Right renal pelvis (tissue), 4 donors: ENCODE data around the gene DNAH14. TPM values are rescaled to one million over a fixed set of nuclear protein-coding genes. Genes with fewer than 3 reads are reported as not detected.
"Not testable (repeated sequence)": the region's sequence is repeated elsewhere in the genome, so short reads cannot be mapped to it uniquely, and the experiment has no call there.

Experiments used
- DNase-seq, 4 donors: peaks; one replicate each; pipeline ENCODE4 v3.0.0-alpha.2; 2013; ENCODE audit warnings: low read depth in 4 of 4, low spot score in 3 of 4, missing footprints in 1 of 4
- polyA plus RNA-seq, 4 donors: library from polyadenylated mRNA; unstranded; fragments of 120-200 nt; gene quantifications; one replicate each; pipeline ENCODE4 v1.2.1, GENCODE V29; 2013; ENCODE audit not compliant: insufficient read length in 4 of 4

DNAH14 gene
- polyA plus RNA-seq, 4 donors = 14.4 to 18.6 (median 15.8) TPM

DNA sequence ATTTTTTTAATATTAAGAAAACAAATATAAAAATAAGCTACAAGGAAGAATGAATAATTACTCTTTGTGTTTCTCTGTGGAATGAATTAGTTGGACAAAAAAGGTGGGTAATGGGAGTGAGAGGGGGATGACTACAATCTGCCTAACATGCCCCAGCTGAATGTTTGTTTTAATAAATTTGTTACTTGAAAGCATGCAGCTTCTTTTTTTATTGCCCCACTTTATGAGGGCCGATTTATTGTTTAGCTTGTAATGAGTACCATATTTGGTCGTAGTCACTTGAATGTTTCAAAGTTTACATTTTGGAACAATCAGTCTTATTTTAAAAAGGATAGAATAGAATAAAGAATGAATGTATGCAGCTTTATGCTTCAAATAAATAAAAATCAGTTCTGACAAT, 301.0 kb downstream of the DNAH14 start:
- DNase-seq = peak in 1 of 4 donors; percentile 4

DNA sequence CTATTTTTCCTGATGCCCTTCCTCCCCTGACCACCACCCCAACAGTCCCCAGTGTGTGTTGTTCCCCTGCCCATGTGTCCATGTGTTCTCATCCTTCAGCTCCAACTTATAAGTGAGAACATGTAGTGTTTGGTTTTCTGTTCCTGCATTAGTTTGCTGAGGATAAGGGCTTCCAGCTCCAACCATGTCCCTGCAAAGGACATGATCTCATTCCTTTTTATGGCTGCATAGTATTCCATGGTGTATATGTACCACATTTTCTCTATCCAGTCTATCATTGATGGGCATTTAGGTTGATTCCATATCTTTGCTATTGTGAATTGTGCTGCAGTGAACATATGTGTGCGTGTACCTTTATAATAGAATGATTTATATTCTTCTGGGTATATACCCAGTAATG, 303.5 kb downstream of the DNAH14 start:
- DNase-seq = not testable (repeated sequence)

DNA sequence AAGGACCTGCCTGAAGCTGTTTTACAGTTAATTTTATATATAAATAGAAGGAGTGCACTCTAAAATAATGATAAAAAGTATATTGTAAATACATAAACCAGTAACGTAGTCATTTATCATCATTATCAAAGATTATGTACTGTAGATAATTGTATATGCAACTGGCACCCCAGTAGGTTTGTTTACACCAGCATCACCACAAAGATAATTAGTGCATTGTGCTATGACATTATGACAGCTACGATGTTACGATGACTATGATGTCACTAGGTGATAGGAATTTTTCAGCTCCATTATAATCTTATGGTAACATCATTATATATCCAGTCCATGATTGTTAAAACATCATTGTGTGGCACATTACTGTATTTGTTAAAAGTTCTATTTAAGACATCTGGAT, 313.1 kb downstream of the DNAH14 start:
- DNase-seq = no peak

DNA sequence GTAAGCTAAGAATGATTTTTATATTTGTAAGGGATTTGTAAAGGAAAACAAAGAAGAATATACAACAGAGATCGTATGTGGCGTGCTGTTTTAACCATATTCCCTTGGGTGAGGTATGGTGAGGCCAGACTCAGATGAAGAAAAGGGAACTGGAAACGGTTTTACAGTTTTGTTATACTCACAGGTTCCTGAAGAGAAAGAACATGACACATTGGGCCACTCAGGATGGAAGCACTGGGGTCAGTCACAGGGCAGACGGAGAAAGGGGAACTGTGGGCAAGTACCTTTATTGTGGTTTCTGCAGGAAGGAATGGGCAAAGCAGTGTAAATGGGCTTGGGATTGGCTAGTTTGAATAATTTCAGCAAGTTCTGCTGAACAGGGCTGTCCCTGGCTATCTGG, 321.0 kb downstream of the DNAH14 start:
- DNase-seq = no peak

DNA sequence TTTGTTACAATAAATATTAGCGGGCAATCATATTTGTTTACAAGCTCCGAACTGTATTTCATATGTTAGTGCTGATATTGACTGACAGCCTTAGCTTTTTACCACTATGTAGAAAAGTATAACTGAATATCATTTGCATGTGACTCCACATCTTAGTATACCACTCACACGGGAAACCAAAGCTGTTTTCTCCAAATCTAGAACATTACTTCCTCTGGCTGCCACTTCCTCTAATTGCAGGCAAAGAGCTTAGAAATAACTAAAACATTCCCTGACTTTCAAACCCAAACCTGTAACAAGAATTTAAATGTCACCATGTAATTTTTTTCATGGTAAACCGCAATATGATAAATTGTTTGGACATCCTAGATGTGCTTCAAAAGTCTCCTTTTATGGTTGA, 323.7 kb downstream of the DNAH14 start:
- DNase-seq = no peak

DNA sequence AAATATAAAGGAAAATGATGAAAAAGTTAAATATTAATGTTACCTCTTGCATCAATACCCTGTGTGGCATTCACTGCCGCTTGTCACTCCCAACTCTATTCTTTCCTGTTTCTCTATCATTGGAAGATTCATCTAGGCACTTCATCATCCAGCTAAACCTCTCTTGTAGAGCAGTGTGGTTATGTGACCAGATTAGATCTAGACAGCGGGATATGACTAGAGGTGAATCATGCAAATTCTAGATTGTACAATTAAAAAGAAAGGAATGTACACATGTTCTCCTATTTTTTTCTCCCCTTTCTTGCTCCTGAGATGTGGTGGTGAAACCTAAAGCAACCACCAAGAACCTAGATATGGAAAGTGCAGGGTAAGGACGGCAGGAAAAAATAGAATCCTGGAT, 324.3 kb downstream of the DNAH14 start:
- no peak for DNase-seq

DNA sequence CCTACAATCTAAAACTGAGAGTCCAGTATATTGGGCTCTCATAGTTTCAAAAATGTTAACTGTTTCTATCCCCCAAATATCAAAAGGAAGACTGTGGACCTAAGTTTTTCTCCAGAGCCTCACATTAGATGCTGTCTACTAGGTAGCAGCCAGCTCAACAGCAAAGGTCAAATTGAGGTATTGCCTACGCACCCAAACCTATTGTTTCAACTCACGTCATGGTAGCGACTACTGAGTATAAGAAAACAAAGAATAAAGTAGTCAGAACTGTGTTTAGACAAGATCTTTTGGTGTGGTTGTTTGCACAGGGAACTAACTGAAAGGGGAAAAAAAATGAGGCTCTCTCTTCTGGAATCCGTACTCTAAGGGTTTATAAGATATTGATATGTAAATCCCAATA, 325.2 kb downstream of the DNAH14 start:
- DNase-seq = no peak

DNA sequence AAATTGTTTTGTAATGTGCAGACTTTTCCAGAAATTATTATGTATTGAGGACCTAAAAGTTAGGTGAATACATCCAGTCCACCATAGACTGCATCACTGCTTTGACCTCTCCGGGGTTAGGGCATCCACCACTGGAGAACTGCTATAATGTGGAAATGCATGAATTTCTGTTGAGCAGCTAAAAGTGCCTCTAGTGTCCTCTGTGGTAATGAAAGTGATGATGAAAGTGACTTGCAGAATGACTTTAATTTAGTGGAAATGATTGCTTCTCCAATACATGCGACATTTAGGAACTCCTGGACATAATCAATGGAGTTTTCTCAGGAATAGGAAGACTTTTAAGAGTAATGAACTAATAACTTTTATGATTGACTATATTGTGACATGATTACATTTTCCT, 327.6 kb downstream of the DNAH14 start:
- DNase-seq = no peak

DNA sequence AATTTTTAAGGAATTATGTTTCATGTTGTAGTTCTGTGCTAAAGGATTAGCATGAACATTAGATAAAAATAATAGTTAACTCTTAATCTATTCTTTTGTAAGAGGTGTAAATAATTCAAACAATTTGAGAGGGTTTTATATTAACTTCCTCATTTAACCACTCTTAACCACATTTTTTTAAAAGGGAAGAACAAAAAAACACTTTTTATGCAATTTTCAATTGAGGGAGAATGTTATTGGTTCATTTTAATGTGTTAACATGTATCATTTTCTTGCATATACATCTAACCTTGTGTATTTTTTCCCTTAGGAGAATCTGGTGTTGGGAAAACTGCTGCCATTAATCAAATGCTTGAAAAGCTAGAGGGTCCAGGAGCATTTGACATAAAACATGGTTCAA, 329.3 kb downstream of the DNAH14 start:
- no peak for DNase-seq

DNA sequence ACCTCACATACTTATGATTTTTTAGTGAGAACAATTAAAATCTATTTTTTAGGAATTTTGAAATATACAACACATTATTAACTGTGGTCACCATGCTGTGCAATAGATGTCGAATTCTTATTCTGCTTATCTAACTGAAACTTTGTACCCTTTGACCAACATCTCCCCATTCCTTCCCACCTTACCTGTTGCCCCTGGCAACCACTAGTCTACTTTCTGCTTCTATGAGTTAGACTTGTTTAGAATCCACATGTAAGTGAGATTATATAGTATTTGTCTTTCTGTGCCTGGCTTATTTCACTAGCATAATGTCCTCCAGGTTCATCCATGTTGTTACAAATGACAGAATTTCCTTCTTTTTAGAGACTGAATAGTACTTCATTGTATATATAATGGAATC, 330.1 kb downstream of the DNAH14 start:
- no peak for DNase-seq

DNA sequence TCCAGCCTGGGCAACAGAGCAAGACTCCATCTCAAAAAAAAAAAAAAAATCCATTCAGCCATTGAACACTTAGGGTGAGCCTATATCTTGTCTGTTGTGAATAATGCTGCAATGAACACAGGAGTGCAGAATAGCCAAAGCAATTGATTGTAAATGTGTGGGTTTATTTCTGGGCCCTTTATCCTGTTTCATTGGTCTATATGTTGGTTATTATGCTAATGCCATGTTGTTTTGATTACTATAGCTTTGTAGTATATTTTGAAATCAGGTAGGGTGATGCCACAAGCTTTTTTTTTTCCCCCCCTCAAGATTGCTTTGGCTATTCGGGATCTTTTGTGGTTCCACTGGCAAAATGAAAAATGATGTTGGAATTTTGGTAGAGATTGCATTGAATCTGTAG, 330.8 kb downstream of the DNAH14 start:
- DNase-seq = no peak

DNA sequence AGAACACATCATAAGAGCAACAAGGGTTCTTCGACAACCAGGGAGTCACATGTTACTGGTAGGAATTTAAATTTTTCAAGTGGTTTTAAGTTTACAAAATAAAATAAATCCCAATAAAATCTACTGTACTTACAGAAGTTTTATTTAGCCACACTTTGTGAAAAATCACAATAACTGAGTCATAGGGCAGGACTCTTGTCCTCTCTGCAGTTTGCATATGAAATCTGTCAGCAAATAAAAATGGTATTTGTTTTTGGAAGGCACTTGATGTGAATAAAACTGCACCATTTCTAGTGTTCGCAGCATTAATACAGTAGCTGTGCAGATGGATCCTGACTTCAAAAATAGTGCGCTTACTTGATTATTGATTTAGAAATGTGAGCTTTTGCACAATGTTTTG, 348.0 kb downstream of the DNAH14 start:
- no peak for DNase-seq

DNA sequence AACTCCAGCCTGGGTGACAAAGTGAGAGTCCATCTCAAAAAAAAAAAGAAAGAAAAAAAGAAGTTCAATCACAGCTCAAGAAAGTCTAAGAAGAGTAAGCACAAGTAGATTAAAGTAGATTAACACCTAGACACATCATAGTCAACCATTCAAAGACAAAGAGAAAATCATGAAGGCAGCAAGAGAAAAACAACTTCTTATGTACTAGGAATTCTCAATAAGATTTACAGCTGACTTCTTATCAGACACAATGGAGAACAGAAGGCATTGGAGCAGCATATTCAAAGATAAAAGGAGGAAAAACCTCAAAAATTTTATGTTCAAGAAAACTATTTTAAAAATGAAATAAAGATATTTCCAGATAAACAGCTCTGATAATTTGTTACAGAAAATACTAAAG, 351.1 kb downstream of the DNAH14 start:
- no peak for DNase-seq

DNA sequence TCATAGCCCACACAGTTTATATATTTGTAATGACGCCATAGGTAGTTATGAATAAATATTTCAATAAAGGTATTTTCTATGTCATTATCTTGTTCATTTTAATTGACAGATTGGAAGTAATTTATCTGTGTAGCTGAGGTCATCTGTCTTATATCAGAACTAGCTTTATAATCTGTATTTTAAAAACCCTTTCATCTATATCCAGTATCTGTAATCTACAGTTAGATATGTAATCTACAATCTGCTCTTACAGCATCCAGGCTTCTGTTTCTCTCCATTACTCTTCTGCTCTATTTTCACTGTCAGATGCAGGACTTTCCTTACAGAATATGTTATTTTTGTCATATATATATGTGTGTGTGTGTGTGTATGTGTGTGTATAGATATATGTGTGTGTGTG, 360.8 kb downstream of the DNAH14 start:
- no peak for DNase-seq

DNA sequence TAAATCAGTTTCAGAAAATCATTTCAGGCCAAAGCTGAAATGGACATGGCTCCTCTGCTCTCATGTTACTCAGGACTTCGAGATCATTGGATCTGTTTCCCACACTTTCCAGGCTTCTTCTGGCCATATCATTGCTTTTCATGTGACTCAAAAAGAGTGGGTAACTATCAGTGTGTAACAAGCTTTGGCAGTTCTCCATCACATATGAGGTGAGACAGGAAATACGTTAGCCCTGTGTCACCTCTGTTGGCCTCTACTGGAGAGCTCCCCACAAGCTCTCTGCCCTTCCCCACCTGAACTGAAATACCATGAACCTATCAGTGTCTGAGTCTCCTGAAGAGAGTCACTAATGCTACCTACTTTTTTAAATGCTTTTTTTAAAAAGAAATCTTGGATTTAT, 370.1 kb downstream of the DNAH14 start:
- no peak for DNase-seq

DNA sequence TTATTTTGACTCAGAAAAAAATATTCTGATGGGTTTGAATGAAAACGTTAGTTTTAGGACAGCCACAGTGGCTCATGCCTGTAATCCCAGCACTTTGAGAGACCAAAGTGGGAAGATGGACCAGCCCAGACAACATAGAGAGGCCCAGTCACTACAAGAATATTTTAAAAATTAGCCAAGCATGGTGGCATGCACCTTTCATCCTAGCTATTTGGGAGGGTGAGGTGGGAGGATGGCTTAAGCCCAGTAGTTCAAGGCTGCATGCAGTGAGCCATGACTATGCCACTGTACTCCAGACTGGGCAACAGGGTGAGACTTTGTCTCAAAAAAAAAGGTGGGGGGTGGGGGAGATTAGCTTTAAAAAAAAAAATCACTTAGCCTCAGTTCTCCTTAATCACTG, 370.9 kb downstream of the DNAH14 start:
- DNase-seq = no peak

DNA sequence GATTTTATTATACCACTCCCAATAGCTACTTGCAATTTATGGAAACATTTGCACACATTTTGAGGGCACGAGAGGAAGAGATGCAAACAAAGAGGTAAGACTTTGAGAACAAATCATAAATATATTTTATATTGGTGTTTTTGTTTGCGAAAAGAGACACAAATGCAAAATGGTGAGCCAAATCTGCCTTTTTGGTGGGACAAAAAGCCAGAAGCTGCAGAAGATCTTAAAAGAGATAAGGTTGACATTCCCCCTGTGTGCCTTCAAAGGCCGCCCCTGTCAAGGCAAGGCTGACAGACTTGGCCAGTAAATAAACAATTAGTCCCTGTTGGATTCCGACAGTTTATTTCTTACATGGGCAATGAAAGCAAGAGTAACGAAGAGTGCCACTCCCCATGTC, 375.5 kb downstream of the DNAH14 start:
- no peak for DNase-seq

DNA sequence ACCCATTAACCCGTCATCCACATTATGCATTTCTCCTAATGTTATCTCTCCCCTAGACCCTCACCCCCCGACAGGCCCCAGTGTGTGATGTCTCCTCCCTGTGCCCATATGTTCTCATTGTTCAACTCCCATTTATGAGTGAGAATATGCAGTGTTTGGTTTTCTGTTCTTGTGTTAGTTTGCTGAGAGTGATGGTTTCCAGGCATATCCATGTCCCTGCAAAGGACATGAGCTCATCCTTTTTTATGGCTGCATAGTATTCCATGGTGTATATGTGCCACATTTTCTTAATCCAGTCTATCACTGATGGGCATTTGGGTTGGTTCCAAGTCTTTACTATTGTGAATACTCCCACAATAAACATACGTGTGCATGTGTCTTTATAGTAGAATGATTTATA, 381.1 kb downstream of the DNAH14 start:
- DNase-seq = not testable (repeated sequence)

DNA sequence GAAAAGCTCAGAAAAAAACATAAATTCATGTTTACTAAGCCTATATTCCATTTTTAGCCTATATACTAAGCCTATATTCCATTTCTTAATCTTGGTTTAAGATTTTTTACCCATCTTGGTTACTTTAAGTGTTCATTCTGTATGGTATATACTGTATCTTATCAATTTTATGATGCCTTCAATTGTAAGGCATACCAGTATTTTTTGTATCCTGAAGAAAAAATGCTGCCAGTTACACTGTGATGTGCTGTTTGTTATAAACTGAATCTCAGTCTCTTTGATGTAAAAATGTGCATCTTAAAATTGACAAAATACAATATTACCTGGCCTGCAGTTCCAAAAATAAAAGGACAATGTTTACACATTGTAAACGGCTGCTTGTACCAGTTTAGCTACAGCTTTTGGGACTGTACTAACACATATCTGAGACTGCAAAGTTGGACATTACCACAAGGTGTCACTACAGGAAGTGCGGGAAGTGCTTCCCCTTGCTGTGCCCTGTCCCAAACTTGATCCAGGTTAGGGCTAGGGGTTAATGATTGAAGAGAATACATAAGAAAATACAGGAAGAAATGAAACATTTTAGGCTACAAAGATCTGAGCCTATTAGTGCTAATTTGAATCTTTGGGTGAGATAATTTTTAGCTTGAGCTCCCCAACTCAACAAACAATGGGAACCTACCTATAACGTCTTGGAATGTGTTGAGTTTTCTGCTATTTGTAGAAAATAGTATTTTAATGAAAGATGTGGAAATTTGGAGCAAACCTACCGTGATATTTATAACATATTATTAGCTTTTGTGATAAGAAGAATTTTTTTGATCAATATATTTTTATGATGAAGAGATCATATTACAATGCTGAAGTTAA, 389.5 kb downstream of the DNAH14 start:
- peak; percentile 31 to 40 (median 36) for DNase-seq

DNA sequence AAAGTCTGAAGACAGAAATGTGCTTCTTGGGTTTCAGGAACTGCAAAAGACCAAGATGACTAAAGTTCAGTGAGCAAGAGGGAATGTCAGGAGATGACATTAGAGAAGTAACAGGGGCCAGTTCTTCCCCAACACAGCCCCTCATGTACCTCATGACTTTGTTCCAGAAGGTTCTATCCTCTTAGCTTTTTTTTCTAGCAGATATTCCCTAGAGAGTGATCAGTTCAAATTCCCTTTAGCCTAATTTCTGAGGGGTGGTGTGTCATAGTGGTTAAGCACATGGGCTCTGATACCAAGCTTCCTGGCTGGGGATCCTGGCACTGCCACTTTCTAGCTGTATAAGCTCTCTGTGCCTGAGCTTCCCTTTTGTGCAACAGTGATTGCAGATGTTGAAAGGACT, 390.4 kb downstream of the DNAH14 start:
- no peak for DNase-seq

DNA sequence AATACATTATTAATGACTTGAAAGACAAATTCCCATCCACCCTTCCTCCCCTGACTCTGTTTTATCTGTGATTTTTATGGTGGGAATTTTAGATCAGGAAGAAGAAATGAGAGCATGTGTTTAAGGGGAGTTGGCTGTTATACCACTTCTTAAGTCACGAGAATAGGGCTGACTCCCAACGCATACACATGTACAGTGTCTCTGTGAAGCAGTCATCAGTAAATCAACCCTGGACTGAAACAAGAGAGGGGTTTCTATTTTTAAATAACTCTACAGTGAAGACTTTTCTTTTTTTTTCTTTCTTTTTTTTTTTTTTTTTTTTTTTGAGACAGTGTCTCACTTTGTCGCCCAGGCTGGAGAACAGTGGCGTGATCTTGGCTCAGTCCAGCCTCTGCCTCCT, 392.3 kb downstream of the DNAH14 start:
- no peak for DNase-seq

DNA sequence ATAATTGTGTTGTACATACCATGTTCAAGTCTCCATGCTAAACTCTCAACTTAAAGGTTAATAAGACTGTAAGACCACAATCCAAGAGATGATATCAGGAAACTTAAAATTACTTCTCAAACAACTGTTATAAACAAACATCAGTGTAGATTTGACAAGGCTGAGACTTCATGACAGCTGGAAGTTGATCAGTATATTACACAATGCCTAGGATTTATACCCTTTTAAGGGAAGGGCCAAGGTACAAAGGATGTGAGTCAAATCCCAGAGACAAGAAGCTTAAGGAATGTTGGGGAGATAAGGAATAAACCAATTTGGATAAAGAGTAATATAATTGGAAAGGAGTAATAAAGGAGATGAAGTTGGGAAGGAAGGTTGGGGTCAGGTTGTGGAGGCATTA, 399.6 kb downstream of the DNAH14 start:
- DNase-seq = no peak

DNA sequence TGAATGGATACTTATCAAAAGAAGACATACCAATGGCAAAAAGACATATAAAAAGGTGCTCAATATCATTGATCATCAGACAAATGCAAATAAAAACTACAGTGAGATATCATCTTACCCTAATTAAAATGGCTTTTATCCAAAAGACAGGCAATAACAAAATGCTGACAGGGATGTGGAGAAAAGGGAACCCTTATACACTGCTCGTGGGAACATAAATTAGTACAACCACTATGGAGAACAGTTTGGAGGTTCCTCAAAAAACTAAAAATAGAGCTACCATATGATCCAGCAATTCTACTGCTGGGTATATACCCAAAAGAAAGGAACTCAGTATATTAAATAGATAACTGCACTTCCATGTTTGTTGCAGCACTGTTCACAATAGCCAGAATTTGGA, 400.5 kb downstream of the DNAH14 start:
- DNase-seq = not testable (repeated sequence)
